Cardiac muscle cell (in vitro differentiated cells and primary cell): Measurements from ENCODE around the gene IMP4. TPM values are rescaled to one million over a fixed set of nuclear protein-coding genes. Genes with fewer than 3 reads are reported as not detected.

Experiments
- DNase-seq, 2 donors: peaks; one replicate each; pipeline versions ENCODE4 v3.0.0 to v3.0.0-alpha.2; 2010 to 2017; ENCODE audit warnings: low read depth in 1 of 2, low spot score in 1 of 2
- H3K27ac ChIP-seq: fragments of 200-600 bp; sonication (generic); 2 replicates; pipeline ENCODE4 v1.5.1; 2016
- H3K27me3 ChIP-seq: fragments of 200-600 bp; sonication (generic); 2 replicates; pipeline ENCODE4 v1.6.0; 2016; ENCODE audit warnings: control low read depth
- H3K36me3 ChIP-seq: fragments of 200-600 bp; sonication (generic); 2 replicates; pipeline ENCODE4 v1.5.1; 2016; ENCODE audit warnings: control low read depth
- H3K4me1 ChIP-seq: fragments of 200-600 bp; sonication (generic); 2 replicates; pipeline ENCODE4 v1.8.1; 2017; ENCODE audit warnings: low read depth, mild to moderate bottlenecking, mixed run types
- H3K4me3 ChIP-seq: fragments of 200-600 bp; sonication (generic); 2 replicates; pipeline ENCODE4 v1.5.1; 2016; ENCODE audit warnings: mild to moderate bottlenecking
- H3K9me3 ChIP-seq: fragments of 200-600 bp; sonication (generic); 2 replicates; pipeline ENCODE4 v1.5.1; 2017; ENCODE audit warnings: low read depth, mild to moderate bottlenecking, control low read depth
- polyA plus RNA-seq: library from polyadenylated mRNA; unstranded; fragments of >200 nt; fragmentation: Nextera tagmentation; extraction: Ambion mirVana; gene quantifications from 2 replicates; pipeline ENCODE4 v1.2.1, GENCODE V29; 2016
- total RNA-seq: library from RNA; depleted of rRNA; stranded (reverse); fragments of >200 nt; gene quantifications from 2 replicates; pipeline ENCODE4 v1.2.3, GENCODE V29; 2016
- TF ChIP-seq, protein P1 (sequence below): IDR thresholded peaks from 2 replicates; pipeline ENCODE4 v1.5.1; 2012; ENCODE audit warnings: low read depth, mild to moderate bottlenecking, low read length

IMP4 gene
- total and polyA plus RNA-seq, 2 experiments from 2014 or later: 65.2 to 91.5 TPM

DNA sequence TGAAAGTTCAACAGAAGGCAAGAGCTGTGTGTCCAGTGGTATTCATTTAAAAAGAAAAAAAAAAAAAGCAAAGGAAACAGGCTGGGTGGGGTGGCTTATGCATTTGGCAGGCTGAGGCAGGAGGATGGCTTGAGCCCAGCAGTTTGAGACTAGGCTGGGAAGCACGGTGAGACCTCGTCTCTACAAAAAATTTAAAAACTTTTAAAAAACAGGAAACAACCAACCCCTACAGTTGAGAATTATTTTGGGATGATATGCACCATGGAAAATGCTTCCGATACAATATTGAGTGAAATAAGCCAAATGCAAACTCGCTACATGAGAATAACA, 44.3 kb downstream of the IMP4 start:
- TF ChIP-seq, protein P1, sequence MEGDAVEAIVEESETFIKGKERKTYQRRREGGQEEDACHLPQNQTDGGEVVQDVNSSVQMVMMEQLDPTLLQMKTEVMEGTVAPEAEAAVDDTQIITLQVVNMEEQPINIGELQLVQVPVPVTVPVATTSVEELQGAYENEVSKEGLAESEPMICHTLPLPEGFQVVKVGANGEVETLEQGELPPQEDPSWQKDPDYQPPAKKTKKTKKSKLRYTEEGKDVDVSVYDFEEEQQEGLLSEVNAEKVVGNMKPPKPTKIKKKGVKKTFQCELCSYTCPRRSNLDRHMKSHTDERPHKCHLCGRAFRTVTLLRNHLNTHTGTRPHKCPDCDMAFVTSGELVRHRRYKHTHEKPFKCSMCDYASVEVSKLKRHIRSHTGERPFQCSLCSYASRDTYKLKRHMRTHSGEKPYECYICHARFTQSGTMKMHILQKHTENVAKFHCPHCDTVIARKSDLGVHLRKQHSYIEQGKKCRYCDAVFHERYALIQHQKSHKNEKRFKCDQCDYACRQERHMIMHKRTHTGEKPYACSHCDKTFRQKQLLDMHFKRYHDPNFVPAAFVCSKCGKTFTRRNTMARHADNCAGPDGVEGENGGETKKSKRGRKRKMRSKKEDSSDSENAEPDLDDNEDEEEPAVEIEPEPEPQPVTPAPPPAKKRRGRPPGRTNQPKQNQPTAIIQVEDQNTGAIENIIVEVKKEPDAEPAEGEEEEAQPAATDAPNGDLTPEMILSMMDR: no peak
- Histone ChIP-seq H3K9me3 (no peaks in the 10 kb centered on the region), H3K27me3 (no peaks in the 10 kb centered on the region), H3K4me3 (no peak overlapping the region), H3K27ac (no peak overlapping the region), H3K36me3 (no peaks in the 10 kb centered on the region), H3K4me1 (no peaks in the 10 kb centered on the region)
- no peak for DNase-seq

DNA sequence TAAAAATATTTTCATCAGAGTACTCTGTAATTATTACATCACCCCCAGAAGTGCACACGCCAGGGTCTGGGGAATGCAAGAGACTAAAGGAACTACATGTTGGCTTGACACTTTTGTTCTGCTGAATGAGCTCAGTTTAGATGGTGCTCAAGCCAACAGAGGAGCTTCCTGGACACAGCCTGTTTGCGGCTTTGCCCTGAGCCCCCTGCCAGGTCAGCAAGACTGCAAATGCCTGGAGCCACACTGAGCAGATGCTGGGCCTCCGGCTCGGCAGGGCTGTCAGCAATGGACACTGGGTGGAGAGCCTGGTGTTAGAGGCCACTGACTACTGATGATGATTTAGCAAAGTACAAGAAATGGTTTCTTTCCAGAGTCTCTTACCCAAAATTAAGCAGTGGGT, 45.1 kb downstream of the IMP4 start:
- Histone ChIP-seq H3K9me3 (no peaks in the 10 kb centered on the region), H3K27ac (no peak overlapping the region), H3K4me1 (no peaks in the 10 kb centered on the region), H3K4me3 (no peak overlapping the region), H3K27me3 (no peaks in the 10 kb centered on the region), H3K36me3 (no peaks in the 10 kb centered on the region)
- no peak for DNase-seq
- TF ChIP-seq, protein P1: no peak

DNA sequence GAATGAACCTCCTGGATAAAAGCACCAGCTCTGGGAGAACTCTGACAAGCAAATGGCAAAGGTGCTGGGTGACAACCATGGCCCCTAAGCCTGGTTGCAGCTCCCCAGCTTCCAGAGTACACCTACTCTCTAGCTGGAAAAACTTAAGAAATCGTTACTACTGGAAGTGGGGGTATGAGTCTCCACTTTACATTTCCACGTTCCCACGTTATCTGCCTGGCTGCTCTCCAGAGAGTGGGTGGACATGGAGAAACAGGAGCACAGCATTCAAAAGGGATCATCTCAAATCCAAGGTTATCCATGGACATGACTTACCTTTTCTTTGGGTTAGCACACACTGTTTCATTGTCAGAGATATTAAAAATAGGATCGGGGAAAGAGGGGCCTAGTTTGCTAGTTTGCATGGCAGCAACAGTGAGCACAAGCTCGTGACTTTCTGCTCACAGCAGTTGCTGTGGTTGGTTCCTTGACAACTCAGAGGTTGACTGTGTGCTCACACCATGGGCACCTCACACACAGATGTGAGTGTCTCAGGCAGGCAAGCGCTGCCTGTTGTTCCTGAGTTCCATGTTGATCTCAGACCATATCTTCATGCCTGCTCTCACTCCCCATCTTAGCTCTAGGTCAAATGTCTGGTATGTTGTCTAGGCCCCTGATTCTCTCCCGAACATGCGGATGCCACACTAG, 45.7 kb downstream of the IMP4 start:
- DNase-seq: peak in 1 of 2 donors; percentile 57
- H3K4me3 ChIP-seq: no peak overlapping the region
- no peaks in the 10 kb centered on the region for H3K36me3 ChIP-seq
- TF ChIP-seq, protein P1: no peak
- no peaks in the 10 kb centered on the region for H3K27me3 ChIP-seq
- no peaks in the 10 kb centered on the region for H3K9me3 ChIP-seq
- H3K4me1 ChIP-seq: no peaks in the 10 kb centered on the region
- no peak overlapping the region for H3K27ac ChIP-seq

DNA sequence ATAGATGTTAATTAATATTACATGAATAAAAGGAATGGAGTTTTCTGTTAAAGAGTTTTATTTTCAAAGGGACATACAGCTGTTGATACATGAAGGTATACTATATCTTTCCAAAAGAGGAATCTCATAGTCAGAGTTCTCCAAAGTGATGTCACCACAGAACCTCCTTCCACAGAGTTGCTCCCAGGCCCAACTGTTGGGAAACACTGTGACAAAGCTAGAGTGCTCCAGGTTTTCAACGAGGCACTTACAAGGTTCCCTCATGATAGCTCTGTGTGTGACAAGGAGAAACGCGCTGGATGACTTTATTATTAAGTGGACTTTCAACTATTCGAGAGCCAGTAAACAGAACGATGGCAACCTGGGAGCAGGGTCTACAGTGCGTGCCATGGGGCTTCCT, 46.7 kb downstream of the IMP4 start:
- TF ChIP-seq, protein P1: no peak
- no peak for DNase-seq

DNA sequence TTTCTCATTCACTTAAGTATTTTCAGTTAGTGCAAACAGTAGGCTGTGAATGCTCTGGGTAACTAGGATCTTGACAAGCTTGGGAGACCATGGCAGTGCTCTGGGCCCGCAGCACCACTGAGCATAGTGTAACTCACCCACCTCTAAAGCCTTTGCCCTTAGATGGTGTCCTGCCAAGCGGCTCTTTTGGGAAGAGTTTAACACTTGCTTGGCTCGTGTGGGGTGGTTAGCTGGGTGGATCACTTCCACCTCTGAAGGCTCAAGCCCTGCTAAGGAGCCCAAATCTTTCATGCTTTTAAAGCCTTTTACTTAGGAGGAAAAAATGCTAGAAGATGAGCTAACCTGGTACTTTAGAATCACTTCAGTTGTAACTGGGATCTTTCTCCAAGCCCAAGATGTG, 47.1 kb downstream of the IMP4 start:
- H3K27ac ChIP-seq: no peak overlapping the region
- no peaks in the 10 kb centered on the region for H3K9me3 ChIP-seq
- no peaks in the 10 kb centered on the region for H3K36me3 ChIP-seq
- DNase-seq: no peak
- H3K4me3 ChIP-seq: no peak overlapping the region
- H3K27me3 ChIP-seq: no peaks in the 10 kb centered on the region
- H3K4me1 ChIP-seq: no peaks in the 10 kb centered on the region
- TF ChIP-seq, protein P1: no peak

More for the DNA sequence above, 46.7 kb downstream of the IMP4 start:
- H3K4me3 ChIP-seq: no peak overlapping the region
- no peaks in the 10 kb centered on the region for H3K36me3 ChIP-seq
- no peak overlapping the region for H3K27ac ChIP-seq
- no peaks in the 10 kb centered on the region for H3K9me3 ChIP-seq
- no peaks in the 10 kb centered on the region for H3K4me1 ChIP-seq
- no peaks in the 10 kb centered on the region for H3K27me3 ChIP-seq
